Epithelial cell of prostate (primary cell): ENCODE measurements around the gene NME8.

Experiments used
- DNase-seq: peaks from one replicate; pipeline ENCODE4 v3.0.0-alpha.2; 2011; ENCODE audit warnings: low read depth, low spot score
- H3K27ac ChIP-seq: fragments of 450-650 bp; 2 replicates; pipeline ENCODE4 v1.5.1; 2017; ENCODE audit warnings: mild to moderate bottlenecking

Gene NME8

GRCh38 chr7:37899712-37900247 is 51.4 kb downstream of the NME8 start:
- H3K27ac ChIP-seq, result no peak overlapping the region
- no peak for DNase-seq

GRCh38 chr7:37901236-37901827 is 52.9 kb downstream of the NME8 start:
- H3K27ac ChIP-seq, result no peak overlapping the region

GRCh38 chr7:37901890-37902524 is 53.6 kb downstream of the NME8 start:
- DNase-seq, result no peak
- no peak overlapping the region for H3K27ac ChIP-seq

More at GRCh38 chr7:37901236-37901827, 52.9 kb downstream of the NME8 start:
- DNase-seq, result no peak

GRCh38 chr7:37908221-37908788 is 59.9 kb downstream of the NME8 start:
- no peak overlapping the region for H3K27ac ChIP-seq
- no peak for DNase-seq

- no peak overlapping the region for H3K27ac ChIP-seq
- no peak for DNase-seq
Observed at GRCh38 chr7:37912756-37913155, 64.4 kb downstream of the NME8 start.

- no peak for DNase-seq
- no peak overlapping the region for H3K27ac ChIP-seq
Observed at GRCh38 chr7:37915438-37915837, 67.0 kb downstream of the NME8 start.

GRCh38 chr7:37916017-37916672 is 67.7 kb downstream of the NME8 start:
- no peak for DNase-seq
- H3K27ac ChIP-seq, result no peak overlapping the region

- no peak for DNase-seq
- no peak within 1 kb of the TSS for H3K27ac ChIP-seq
Observed at GRCh38 chr7:37916673-37917660, 68.6 kb downstream of the NME8 start, which contains the start of gene SFRP4. TSS of gene SFRP4 (minus strand) at chr7:37916817. CDS start at chr7:37916537, 280 bp downstream.

GRCh38 chr7:37918526-37918925 is 70.1 kb downstream of the NME8 start:
- DNase-seq, result no peak
- H3K27ac ChIP-seq, result no peak overlapping the region

GRCh38 chr7:37920305-37920848 is 72.0 kb downstream of the NME8 start, which contains the start of gene EPDR1:
TSS of gene EPDR1 (plus strand) at chr7:37920640. CDS start at chr7:37920940, 300 bp downstream.
- no peak for DNase-seq
- H3K27ac ChIP-seq, result no peak within 1 kb of the TSS

GRCh38 chr7:37920849-37921805 is 72.7 kb downstream of the NME8 start:
- no peak for DNase-seq
- no peak overlapping the region for H3K27ac ChIP-seq

GRCh38 chr7:37921876-37922275 is 73.5 kb downstream of the NME8 start:
- DNase-seq, result no peak
- no peak overlapping the region for H3K27ac ChIP-seq

- H3K27ac ChIP-seq, result no peak overlapping the region
- DNase-seq, result no peak
Observed at GRCh38 chr7:37923996-37924395, 75.6 kb downstream of the NME8 start.

- no peak for DNase-seq
- H3K27ac ChIP-seq, result no peak overlapping the region
Observed at GRCh38 chr7:37924491-37925041, 76.2 kb downstream of the NME8 start.

GRCh38 chr7:37925620-37926019 is 77.2 kb downstream of the NME8 start:
- DNase-seq, result no peak
- H3K27ac ChIP-seq, result no peak overlapping the region

- no peak overlapping the region for H3K27ac ChIP-seq
- DNase-seq, result no peak
Observed at GRCh38 chr7:37927773-37928444, 79.5 kb downstream of the NME8 start.

GRCh38 chr7:37928878-37929277 is 80.5 kb downstream of the NME8 start:
- DNase-seq, result no peak
- no peak overlapping the region for H3K27ac ChIP-seq
